GM12874 (cell line): ENCODE results near the gene UROS.

ENCODE experiments used
- TF ChIP-seq, protein P1 (sequence below): IDR thresholded peaks from 2 replicates; pipeline ENCODE4 v1.5.1; 2011; ENCODE audit warnings: low read depth, mild to moderate bottlenecking, control low read depth, low read length, moderate library complexity; ENCODE audit not compliant: insufficient read depth

The UROS gene

DNA sequence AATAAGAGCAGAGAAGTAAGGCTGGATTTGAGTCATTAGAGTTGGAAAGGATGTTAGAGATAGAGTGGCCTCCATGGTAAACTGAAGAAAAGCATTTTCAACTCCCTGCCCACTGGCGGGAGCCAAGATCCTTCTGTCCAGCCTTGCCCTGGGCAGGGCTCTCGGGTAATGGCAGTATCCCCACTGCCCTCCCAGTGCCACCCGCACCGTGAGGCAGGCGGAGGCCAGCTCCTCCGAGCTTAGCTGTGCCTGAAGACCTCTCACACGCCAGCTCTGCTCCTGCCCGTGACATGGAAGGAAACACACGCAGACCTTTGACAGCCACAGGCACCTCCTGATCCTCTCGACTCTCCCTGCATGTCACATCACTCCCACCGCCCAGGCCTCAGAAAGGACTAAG is 22.6 kb upstream of the UROS start:
- TF ChIP-seq, protein P1, sequence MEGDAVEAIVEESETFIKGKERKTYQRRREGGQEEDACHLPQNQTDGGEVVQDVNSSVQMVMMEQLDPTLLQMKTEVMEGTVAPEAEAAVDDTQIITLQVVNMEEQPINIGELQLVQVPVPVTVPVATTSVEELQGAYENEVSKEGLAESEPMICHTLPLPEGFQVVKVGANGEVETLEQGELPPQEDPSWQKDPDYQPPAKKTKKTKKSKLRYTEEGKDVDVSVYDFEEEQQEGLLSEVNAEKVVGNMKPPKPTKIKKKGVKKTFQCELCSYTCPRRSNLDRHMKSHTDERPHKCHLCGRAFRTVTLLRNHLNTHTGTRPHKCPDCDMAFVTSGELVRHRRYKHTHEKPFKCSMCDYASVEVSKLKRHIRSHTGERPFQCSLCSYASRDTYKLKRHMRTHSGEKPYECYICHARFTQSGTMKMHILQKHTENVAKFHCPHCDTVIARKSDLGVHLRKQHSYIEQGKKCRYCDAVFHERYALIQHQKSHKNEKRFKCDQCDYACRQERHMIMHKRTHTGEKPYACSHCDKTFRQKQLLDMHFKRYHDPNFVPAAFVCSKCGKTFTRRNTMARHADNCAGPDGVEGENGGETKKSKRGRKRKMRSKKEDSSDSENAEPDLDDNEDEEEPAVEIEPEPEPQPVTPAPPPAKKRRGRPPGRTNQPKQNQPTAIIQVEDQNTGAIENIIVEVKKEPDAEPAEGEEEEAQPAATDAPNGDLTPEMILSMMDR = no peak

DNA sequence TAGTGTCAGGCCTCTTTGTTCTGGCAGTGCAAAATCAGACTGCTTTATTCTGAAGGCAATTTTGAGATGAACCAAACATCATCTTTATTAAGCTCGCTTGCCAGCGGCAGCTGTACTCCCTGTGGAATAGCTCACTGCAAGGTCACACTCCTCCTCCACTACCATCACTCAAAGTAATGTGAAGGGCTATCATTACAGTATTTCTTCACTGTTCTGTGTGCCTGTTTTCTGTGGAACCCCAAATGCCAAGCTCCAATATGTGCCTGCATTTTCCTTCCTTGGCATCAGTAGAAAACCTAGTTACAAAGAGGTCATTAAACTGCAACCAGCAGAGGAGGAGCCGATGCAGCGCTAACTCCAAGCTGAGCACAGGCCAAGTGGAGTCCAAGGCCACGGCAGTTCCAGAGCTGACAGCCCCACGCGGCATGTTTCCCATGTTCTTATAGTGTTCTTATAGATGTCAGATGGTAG is 21.7 kb upstream of the UROS start:
- TF ChIP-seq, protein P1 = no peak

DNA sequence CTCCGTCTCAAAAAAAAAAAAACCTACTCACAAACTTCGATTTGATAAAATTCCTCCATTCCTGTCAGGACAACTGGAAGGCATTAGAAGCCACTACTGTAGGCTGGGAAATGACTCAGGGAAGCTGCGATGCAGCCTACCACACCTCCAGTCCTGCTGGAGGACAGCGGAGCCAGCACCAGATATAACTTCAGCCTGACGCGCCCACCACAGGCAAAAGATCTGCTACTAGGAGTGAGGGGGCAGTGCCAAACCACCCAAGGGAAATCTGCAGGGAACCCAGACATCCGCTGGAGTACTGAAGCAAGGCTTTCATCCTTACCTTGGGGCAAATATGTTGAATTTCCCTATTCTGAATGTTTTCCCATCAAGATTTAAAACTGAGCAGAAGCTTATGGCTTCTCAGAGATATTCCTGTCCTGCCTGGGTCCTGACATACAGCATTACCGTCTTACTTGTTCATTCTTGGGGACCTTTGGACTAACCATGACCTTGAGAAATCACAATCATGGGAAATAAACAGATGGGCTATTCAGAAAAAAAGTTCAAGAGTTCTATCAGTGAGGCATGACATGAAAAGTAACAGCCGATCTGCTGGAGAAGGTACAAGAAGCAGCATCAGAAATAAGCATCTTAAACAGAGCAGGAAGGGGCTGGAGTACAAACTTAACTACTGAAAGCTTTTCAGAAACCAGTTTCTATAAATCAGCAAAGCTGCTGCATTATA is 20.7 kb upstream of the UROS start:
- TF ChIP-seq, protein P1 = no peak

DNA sequence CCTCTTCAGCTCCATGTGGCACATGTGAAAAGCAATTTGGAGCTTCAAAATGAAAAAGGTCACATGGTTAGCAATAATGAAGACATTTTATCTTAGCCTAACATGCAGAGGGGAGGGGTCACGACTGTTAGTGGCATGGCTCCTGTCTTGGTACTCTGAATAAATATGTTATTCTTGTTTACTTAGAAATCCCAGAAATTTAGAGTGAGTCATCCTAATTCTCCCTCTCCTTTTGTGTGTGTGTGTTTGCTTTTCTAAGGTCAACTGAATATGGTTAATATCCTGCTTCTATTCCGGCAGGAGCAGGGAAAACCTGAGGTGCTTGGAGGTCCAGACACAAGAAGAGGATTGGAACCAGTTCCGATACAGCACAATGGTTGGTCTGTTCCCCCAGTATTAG is 17.9 kb upstream of the UROS start:
- TF ChIP-seq, protein P1 = no peak

DNA sequence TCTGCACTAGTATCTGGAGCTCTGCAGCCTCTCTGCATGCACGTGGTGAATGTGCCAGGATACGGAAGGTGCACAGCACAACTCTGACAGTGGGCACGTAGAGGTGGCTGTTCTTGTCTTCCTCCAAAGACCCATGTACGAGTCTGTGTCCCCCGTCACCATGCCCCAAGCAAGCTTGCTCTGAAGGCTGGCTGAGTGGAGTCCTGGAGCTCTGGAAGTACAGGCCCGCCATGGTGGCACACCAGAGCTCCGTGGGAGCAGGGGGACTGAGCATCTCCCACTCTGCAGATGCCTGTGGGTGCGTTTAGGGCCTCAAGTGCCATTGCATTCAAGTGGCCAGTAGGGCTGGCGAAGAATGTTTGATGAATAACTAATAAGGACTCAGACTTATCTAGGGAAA is 17.3 kb upstream of the UROS start:
- TF ChIP-seq, protein P1 = no peak

DNA sequence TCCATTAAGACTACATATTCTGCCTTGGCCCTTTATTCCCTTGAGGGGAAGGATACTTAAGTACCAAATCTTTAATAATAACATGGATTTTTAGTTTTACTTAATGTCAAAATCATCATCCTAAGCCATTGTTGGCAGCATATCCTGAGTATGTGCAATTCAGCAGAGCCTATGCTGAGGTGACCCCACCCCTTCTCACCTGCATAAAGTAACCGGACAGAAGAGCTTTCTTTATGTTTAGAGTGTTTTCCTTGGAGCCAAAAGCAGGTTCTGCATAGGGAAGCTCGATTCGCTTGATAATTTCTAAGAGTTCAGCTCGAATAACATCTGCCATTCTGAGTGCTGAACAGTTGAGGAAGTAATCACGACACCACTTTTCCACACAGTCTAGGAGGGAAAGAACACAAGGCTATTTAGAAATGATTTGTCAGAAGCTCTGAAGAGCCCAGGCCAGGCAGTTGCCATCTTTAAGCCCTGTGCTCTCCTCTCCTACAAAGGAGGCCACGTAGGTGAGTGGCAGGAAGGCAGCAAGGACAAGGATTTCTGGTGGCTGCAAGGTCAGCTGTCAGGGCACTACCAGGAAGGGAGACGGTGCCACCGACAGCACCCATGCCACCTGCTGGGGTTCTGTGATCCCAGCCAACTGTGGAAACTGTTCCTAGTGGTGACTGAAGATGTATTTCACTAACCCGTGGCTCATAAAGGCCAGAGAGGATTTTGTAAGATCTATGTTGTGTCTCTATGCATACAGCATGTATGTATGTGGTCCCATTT is 15.9 kb upstream of the UROS start:
- TF ChIP-seq, protein P1 = no peak

DNA sequence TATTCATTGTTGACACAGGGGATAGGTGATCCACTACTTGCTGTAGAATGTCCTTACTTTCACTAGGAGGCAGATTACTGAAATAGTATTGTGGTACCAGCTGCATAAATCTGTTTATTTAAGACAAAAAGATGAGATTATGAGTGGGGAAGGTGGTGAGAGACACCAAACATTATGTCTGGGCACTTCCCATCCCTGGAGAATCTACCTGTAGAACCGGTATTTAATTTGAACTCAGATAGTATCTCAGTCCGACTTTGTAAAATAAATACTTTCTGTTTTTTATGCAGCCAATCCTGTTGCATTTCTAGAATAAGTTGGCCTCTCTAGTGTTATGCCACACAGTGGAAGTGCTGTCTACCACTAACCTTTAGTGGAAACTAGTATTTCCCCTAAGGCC is 13.7 kb upstream of the UROS start:
- TF ChIP-seq, protein P1 = no peak
